HG03469 (cell line): ENCODE measurements around the gene FILIP1L.
A peak's percentile ranks its signal among the peaks of the same experiment; 100 is the strongest.

Source experiments
- ATAC-seq: cut with Tn5 transposase; IDR thresholded peaks from one replicate; pipeline ENCODE4 v1.9.1; 2021; ENCODE audit warnings: mild to moderate bottlenecking, moderate library complexity, moderate number of reproducible peaks; ENCODE audit not compliant: unreplicated experiment

FILIP1L gene

DNA sequence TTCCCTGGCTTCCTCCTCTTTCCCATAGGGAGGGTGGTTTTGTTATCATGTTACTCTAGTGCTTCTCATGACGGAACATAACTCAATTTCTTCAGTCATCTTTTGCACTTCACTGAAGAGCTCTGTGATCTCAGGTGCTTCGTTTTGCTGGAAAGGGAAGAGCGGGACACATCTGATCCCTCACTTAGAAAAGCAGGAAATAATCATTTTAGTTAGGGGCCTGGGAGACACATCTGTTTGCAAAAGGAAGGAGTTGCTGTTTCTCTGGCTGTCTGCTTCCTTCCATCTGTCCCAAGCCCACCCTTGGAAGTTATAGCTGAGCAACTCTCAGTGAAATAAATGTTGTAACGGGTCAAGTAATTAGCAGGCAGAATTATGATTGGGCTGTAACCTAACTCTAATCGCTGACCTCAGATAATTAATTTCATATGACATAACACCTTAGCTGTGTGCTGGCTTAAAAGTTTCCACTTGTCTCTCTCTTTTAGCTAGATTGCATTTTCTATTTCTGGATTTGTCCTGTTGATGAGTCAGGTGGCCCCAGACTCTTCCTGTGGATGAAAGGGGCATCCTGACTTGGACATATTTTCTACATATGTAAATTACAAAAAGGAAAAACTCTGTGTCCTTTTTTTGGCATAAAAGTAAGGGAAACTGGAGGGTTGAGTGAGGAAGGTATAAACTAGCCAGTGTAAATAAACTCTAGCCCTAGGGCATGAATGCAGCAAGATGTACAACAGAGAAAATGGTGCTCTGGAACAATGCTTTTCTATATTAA lies 11.0 kb upstream of the FILIP1L start:
- ATAC-seq, result no peak

DNA sequence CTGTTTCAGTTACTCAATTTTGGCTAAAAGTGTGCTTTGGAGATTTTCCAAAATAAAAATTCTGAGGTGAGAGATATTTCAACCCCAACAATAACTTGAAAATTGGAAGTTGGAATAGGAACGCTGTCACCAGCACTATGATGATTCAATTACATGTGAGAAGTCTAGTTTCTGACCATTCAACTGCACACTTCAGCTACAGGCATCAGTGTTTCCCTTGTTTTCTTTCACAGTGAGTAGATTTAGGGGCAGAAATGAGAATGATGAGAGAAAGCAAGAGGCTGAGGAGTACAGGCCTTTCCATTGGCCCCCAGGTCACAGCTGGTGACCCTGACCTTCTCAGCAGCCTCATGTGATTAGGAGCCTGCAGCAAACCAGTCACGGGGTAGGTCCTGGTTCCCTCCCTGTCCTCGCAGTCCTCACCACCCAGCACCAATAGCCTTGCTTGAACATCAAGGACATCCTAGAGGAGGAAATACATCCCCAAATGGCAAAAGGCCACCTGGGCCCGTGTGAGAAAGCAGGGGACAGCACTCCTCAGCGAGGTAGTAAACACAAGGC lies 10.0 kb upstream of the FILIP1L start:
- no peak for ATAC-seq

DNA sequence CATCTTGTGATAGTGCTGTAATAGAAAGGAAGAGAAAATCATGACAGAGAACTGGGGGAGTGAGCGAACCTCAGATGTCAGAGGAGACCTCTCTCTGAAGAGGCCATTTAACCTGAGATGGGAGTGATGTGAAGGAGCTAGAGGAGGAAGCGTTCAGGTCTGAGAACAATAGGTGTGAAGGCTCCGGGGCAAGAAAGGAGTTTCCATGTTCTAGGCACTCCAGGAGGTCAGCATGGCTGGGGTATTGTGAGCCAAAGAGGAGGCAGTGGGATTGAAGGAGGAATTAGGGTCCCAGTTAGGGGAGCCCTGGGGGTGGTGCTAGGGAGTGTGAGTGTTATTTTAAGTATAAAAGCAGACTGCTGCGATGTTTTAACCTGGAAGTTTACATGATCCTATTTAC lies 8.8 kb upstream of the FILIP1L start:
- ATAC-seq, result no peak

- no peak for ATAC-seq
These were observed 8.0 kb upstream of the FILIP1L start for GRCh38 chr3:100122321-100122720.

- ATAC-seq, result no peak
These were observed 6.4 kb upstream of the FILIP1L start for GRCh38 chr3:100120693-100121092.

DNA sequence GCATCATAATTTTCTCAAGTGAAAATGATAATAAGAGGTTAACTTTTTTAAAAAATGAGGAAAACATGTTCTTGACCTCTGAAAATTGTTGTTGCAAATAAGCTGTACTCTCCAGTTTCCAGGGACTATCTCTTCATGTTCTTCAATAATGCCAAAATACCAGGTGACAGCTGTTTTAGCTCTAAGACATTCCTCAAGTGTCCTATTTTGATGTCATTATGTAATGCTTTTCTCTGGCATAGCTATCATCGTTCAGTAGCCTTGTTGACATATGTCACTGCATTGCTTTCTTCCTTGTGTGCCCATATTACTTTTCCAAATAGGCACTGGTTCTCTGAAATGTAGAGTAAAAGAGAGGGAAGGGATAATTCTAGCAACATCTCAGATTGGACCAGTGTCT lies 5.7 kb upstream of the FILIP1L start:
- no peak for ATAC-seq

DNA sequence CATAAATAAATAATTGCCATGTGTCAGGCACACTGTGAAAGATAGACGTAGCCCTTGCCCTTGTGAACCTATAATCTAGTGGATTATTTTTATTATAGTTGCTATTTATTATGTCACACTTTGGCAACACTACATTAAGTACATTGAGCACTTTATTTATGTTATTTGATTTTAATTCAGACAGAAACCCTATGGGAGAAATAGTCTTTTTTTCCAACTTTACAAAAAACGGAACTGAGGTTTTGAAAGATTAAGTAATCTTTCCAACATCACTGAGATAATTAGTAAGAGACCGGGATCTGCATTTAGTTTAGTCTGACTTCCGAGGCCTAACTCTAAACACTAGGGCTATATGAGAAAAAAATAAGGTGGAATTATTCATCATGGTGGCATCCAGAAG lies 2.8 kb upstream of the FILIP1L start:
- ATAC-seq, result no peak

DNA sequence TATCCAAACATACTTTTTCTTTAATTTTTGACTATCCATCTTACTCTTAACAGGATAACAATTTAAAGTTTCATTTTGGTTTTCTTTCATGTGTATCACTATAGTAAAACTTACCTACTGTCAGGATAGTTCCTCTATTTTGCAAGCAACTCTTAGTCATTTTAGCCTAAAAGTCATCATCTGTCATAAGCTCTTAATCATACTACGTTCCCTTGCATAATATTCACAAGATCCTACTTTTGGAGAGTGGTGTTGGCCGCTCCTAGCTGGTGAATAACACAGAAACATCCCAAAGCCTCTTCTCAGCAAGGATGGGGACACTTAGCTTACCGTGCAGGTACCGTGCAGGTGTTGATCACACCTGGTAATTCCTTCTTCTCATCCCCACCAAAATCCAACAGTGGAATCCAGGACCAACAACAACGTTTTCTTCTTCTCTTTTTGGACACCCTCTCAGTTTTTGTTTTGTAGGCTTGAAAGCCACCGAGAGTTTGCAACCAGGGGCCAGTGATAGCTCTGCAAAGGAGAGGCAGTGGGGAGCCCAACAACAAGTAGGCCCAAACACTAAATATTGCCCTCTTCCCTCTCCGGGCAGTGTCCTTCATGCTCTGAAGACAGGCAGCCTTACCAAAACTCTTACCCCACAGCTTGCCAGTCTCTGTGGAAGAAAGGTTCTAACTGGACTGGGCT lies 433 bp downstream of the FILIP1L start:
- no peak for ATAC-seq

- no peak for ATAC-seq
These were observed 2.6 kb downstream of the FILIP1L start for GRCh38 chr3:100111728-100112127.

DNA sequence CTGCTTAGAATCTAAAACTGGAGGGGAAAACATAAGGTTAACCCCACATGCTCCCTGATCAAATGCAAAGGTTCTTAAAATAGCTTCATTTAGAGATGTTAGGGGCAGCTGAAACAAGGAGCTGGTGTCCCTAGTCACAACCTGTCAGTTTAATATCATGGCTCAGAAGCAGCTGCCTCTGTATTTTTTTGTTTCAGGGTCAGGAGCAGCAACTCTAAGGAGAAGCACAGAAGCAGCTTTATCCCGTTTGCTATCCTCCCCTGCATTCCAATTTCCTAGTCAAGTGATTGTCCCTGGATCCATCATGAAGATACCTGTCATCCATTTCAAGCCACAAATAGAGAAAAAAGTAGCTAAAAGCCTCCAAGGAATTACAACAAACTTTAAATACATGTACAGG lies 4.1 kb downstream of the FILIP1L start:
- ATAC-seq, result no peak

GRCh38 chr3:100108464-100109079 lies 5.7 kb downstream of the FILIP1L start:
- no peak for ATAC-seq

DNA sequence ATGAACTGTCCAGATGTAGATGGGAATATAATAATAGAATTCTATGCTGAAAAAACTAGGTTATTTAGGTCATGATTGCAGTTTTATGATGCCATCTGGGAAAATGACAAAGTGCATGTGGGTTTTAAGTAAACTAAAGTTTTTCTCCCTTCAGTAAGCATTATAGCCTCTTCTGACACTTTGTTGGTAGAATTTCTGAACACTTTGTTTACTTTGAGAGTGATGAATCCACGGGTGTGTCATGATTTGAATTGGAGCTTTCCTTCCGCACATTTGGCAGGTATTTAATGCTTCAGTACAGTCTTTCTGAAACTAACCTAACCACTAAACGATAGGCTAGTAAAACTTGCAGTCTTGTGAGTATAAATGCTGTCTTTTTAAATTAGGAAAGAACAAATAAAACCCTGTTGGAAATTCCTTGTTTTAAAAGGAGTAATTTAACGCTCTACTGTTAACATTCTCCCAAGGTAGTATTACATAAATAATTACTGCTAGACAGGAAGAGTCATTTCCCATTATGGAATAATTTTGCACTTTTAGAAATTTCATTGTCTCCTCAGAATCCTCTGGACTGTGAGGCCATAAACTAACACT lies 7.0 kb downstream of the FILIP1L start:
- ATAC-seq, result no peak

GRCh38 chr3:100106531-100107141 lies 7.7 kb downstream of the FILIP1L start:
- no peak for ATAC-seq

GRCh38 chr3:100106094-100106493 lies 8.2 kb downstream of the FILIP1L start:
- no peak for ATAC-seq

GRCh38 chr3:100105501-100105900 lies 8.8 kb downstream of the FILIP1L start:
- peak; percentile 28 for ATAC-seq

- no peak for ATAC-seq
These were observed 9.4 kb downstream of the FILIP1L start for GRCh38 chr3:100104817-100105413.

GRCh38 chr3:100104442-100104798 lies 9.9 kb downstream of the FILIP1L start:
- peak; percentile 9 for ATAC-seq

DNA sequence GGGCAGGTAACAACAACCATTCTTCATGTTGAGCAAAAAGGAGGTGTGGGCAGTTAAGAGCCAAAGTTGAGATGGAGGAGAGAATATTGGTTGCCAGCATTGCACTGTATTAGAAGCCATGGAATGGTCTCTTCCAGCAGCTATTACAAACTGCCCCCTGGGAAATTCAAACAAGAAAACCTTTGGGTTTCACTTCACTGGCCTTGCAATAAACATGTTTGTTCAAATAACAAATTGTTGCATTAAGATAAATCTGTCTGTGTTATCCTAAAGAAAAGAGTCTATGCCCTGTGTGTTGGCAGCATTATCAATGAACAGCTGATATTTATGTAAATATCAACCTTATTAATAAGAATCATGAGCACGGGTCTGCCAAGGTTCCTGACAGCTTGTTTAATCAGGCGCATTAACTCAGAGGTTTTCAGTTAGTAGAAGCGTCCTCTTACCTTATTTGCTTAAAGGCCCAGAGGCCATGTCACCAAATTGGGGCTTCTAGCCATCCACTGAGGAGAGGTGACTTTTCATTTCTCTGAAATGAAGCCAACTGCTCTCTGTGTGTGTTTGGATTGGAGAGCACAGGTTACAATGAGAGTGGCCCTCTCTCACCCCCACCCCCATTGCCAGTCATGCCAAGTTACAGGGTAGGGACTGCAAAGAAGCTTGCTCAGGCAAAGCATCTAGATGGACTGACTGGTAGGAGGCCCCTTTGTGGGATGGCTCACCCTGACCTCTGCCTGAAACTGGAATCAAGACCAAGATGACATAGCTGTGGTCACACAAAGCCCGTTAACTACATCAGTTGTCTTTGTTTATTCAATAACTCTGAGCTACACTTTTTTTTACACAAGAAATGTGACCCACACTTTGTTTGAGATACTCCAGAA lies 10.5 kb downstream of the FILIP1L start:
- peak; percentile 65 for ATAC-seq

DNA sequence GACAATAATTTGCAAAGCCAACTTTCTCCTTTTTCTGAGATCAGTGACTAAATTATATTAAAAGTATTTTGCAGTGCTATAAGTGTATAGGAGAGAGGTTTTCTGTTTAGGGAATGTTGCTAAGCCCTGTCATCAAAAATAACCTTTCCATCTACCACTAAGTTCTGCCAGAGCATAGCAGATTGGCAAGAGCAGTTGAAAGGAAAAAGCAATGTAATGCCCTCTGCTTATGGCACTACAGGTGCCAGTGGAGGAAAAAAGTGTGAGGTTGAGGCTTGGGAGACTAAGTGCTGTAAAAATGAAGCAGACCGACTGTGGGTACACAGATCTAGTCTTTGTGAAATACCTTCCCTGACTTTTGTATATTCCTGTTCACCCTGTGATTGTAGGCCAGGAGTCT lies 11.5 kb downstream of the FILIP1L start:
- ATAC-seq, result no peak

DNA sequence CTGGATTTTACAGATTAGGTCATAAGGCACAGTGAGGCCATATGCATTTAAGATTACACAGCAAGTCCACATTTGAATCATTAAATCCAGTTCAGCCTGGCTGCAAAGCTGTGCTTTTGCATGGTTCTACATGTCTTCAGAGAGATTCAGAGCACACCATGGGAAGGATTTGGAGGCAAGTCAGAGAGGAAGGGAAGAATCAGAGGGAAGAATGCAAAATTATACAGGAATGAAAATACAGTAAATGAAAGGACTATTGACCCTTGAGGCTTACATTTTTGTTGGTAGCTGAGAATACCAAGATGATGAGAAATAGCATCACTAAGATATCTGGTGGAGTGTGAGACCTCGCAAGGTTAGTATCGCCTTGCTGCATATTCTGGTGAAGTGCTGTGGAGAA lies 13.9 kb downstream of the FILIP1L start:
- ATAC-seq, result no peak
